Measurements from ENCODE around the gene CTBP1. TPM values are rescaled to one million over a fixed set of nuclear protein-coding genes. Genes with fewer than 3 reads are reported as not detected.

The CTBP1 gene
- total RNA-seq, 1 donor from 2014 or later, result 169 TPM

- TF ChIP-seq CTCF (IDR thresholded peaks at IDR 0.05), result no peak
- intact Hi-C loops (cut with DNase I), result no loop called here
- no peak for ATAC-seq
- no peak overlapping the region for H3K27ac ChIP-seq
- H3K9me3 ChIP-seq, result no peaks in the 10 kb centered on the region
- no peak for DNase-seq
- peaks cover 33% of the 10 kb centered on the region for H3K4me1 ChIP-seq
- peaks cover 33% of the 10 kb centered on the region for H3K27me3 ChIP-seq
- H3K4me3 ChIP-seq, result peak overlapping the region; percentile 48
- H3K36me3 ChIP-seq, result no peaks in the 10 kb centered on the region
Observed at GRCh38 chr4:1170156-1170975, 78.6 kb downstream of the CTBP1 start.

GRCh38 chr4:1169691-1170096 is 79.2 kb downstream of the CTBP1 start:
- DNase-seq (no peak), ATAC-seq (no peak)
- peaks cover 33% of the 10 kb centered on the region for H3K4me1 ChIP-seq
- TF ChIP-seq CTCF (IDR thresholded peaks at IDR 0.05), result no peak
- H3K27me3 ChIP-seq, result peaks cover 33% of the 10 kb centered on the region
- no peak overlapping the region for H3K4me3 ChIP-seq
- H3K27ac ChIP-seq, result no peak overlapping the region
- H3K9me3 ChIP-seq, result no peaks in the 10 kb centered on the region
- no peaks in the 10 kb centered on the region for H3K36me3 ChIP-seq
- intact Hi-C loops (cut with DNase I), result loop anchor here (10.0 kb wide), 1 partner anchor 75 kb away; the partner anchor contains the start of gene CTBP1

GRCh38 chr4:1169171-1169671 is 79.7 kb downstream of the CTBP1 start:
- Histone ChIP-seq H3K9me3 (no peaks in the 10 kb centered on the region), H3K4me3 (no peak overlapping the region), H3K27me3 (peaks cover 33% of the 10 kb centered on the region), H3K27ac (no peak overlapping the region), H3K36me3 (no peaks in the 10 kb centered on the region), H3K4me1 (peaks cover 33% of the 10 kb centered on the region)
- DNase-seq (no peak), ATAC-seq (no peak)
- TF ChIP-seq CTCF (IDR thresholded peaks at IDR 0.05), result no peak
- intact Hi-C loops (cut with DNase I), result loop anchor here (10.0 kb wide), 1 partner anchor 76 kb away; the partner anchor contains the start of gene CTBP1

- no peak for ATAC-seq
- TF ChIP-seq CTCF (IDR thresholded peaks at IDR 0.05), result no peak
- Histone ChIP-seq H3K4me1 (peaks cover 33% of the 10 kb centered on the region), H3K27ac (no peak overlapping the region), H3K36me3 (no peaks in the 10 kb centered on the region), H3K27me3 (peaks cover 33% of the 10 kb centered on the region), H3K4me3 (peak overlapping the region; percentile 71), H3K9me3 (no peaks in the 10 kb centered on the region)
- intact Hi-C loops (cut with DNase I), result loop anchor here (10.0 kb wide), 1 partner anchor 76 kb away; the partner anchor contains the start of gene CTBP1
- no peak for DNase-seq
Observed at GRCh38 chr4:1168191-1169101, 80.5 kb downstream of the CTBP1 start.

GRCh38 chr4:1167244-1167949 is 81.5 kb downstream of the CTBP1 start:
- Histone ChIP-seq H3K4me1 (peaks cover 26% of the 10 kb centered on the region), H3K36me3 (no peaks in the 10 kb centered on the region), H3K9me3 (no peaks in the 10 kb centered on the region), H3K4me3 (peak overlapping the region; percentile 71), H3K27ac (no peak overlapping the region), H3K27me3 (peaks cover 28% of the 10 kb centered on the region)
- intact Hi-C loops (cut with DNase I), result loop anchor here (10.0 kb wide), 1 partner anchor 77 kb away; the partner anchor contains the start of gene CTBP1
- peak; percentile 93 for TF ChIP-seq CTCF (IDR thresholded peaks at IDR 0.05)
- peak; percentile 86 for ATAC-seq
- peak; percentile 92 for DNase-seq

Data from upper lobe of right lung (tissue), 1 donor.